Sciatic nerve (tissue), 2 donors: Measurements from ENCODE around the gene ALOX15B. TPM values are rescaled to one million over a fixed set of nuclear protein-coding genes. Genes with fewer than 3 reads are reported as not detected.
A peak's percentile ranks its signal among the peaks of the same experiment; 100 is the strongest.
"Not testable (repeated sequence)": the region's sequence is repeated elsewhere in the genome, so short reads cannot be mapped to it uniquely, and the experiment has no call there.

ENCODE experiments used
- ATAC-seq: fragments of 200-7000 bp; cut with Tn5 transposase; one replicate; pipeline ENCODE4 v1.9.1; 2020; ENCODE audit warnings: mild to moderate bottlenecking, moderate library complexity
- DNase-seq: peaks from one replicate; pipeline ENCODE4 v3.0.0-alpha.2; 2020; ENCODE audit warnings: low spot score
- intact Hi-C: fragments of 100-400 bp; cut with DNase I; formaldehyde crosslinking; loops from one replicate; pipeline ENCODE4 v1.14.2; 2022
- total RNA-seq: library from RNA; stranded (reverse); fragmentation: NEBNext Ultra II Directional; extraction: Animal tissue kit (Norgen Biotek cat#: 25700); gene quantifications from one replicate; pipeline ENCODE4 v1.2.1, GENCODE V29; 2021
- donor health status: DM: no; HTN: no; CAD: no.
- donor health status: DM: no; HTN: no; CAD: no.

Gene ALOX15B
- total RNA-seq, 1 donor from 2014 or later: not detected

- intact Hi-C loops: no loop called here
These were observed 26.7 kb upstream of the ALOX15B start for GRCh38 chr17:8012045-8012580.

DNA sequence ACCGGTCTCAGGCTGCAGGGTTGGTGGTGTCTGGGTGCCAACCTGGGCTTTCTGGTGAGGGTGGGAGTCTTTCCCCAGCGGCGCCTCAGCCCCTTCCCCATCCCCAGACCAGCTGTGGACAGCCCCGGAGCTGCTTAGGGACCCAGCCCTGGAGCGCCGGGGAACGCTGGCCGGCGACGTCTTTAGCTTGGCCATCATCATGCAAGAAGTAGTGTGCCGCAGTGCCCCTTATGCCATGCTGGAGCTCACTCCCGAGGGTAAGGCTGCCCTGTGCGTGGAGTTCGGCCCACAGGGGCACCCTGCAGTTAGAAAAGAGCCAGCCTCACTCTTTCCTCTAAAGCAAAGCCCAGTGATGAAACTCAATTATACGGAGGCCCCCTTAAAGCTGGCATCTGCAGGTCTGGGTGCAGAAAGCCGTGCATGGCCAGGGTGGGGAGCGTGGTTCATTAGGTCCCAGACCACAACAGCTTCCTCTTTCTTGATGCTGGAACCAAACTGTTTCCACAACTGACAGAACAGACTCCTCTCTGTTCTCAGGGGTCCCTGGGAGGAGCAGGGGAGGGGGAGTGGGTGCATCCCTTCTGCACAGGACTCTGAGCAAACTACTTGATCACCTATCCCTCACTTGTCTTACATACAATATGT is 25.7 kb upstream of the ALOX15B start:
- ATAC-seq: no peak
- DNase-seq: peak; percentile 48
- intact Hi-C loops: no loop called here

More at GRCh38 chr17:8012045-8012580, 26.7 kb upstream of the ALOX15B start:
- peak; percentile 18 for DNase-seq
- no peak for ATAC-seq

DNA sequence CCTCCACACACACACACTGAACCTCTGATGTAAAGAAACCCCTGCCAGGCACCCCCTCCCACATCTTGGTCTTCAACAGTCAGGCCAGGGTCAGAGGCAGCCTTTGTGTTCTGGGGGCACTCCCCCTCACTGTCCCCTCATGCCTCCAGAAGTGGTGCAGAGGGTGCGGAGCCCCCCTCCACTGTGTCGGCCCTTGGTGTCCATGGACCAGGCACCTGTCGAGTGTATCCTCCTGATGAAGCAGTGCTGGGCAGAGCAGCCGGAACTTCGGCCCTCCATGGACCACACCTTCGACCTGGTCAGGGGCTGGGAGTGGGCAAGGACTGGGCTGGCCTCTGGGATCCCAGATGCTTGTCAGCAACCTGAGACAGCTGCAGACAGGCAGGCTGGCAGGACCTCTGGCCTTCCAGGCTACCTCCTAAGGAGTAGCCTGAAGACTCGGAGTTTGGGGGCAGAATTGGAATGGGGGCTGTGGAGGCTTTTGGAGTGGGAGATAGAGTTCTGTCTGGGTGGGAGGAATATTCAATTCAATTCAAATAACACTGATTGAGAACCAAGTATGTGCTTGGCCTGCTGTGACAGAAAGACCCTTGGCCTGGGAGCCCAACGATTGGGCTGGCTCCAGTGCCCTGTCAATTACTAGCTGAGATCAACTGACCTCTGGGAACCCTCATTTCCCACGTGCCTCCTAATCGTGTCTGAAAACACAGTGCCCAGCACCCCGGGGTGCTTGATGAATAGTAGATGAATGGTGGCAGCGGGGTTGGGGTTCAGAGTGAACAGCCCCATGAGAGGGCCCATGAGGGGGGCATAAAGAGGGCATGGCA is 24.9 kb upstream of the ALOX15B start:
- DNase-seq (peak; percentile 47), ATAC-seq (no peak)
- intact Hi-C loops: no loop called here

DNA sequence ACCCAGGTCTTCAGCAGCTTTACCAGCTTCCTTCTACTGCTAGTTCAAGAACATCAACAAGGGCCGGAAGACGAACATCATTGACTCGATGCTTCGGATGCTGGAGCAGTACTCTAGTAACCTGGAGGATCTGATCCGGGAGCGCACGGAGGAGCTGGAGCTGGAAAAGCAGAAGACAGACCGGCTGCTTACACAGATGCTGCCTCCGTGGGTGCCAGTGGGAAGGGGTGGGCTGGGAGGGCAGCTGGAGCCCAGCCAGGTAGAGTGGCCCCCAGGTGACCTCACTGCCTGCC is 24.4 kb upstream of the ALOX15B start:
- intact Hi-C loops: no loop called here
- DNase-seq (no peak), ATAC-seq (no peak)

GRCh38 chr17:8015236-8015956 is 23.5 kb upstream of the ALOX15B start:
- DNase-seq: peak; percentile 48
- ATAC-seq: no peak
- intact Hi-C loops: no loop called here

- DNase-seq (peak; percentile 60), ATAC-seq (peak; percentile 9)
- intact Hi-C loops: no loop called here
These were observed 22.8 kb upstream of the ALOX15B start for GRCh38 chr17:8015957-8016631.

GRCh38 chr17:8016632-8017424 is 22.0 kb upstream of the ALOX15B start:
- intact Hi-C loops: no loop called here
- ATAC-seq: peak; percentile 79
- DNase-seq: peak; percentile 56

GRCh38 chr17:8018436-8018835 is 20.4 kb upstream of the ALOX15B start:
- intact Hi-C loops: no loop called here
- DNase-seq (peak; percentile 1), ATAC-seq (no peak)

DNA sequence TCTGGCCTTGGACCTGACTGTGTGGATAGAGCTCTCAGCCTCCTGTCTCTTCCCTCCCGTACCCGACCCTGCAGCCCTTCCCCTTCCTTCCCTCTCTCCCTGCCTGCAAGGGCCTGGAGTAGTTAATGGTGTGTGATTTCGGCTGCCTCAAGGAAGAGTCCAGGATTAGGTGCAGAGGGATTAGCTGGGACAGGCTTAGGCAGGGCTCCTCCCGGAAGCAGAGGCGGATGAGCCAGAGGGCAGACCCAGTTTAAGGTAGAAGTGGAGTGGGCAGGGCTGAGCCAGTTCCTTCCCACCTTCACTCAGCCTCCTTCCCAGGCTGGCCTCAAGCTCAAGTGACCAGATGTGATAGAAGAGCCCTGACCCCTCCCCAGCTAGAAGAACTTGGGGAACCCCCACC is 19.7 kb upstream of the ALOX15B start:
- ATAC-seq: no peak
- intact Hi-C loops: no loop called here
- DNase-seq: peak; percentile 34

- ATAC-seq: no peak
These were observed 18.9 kb upstream of the ALOX15B start for GRCh38 chr17:8019665-8020650.

GRCh38 chr17:8020776-8021564 is 17.9 kb upstream of the ALOX15B start:
- ATAC-seq: no peak
- peak; percentile 33 for DNase-seq
- intact Hi-C loops: no loop called here

More at GRCh38 chr17:8019665-8020650, 18.9 kb upstream of the ALOX15B start:
- intact Hi-C loops: no loop called here
- peak; percentile 48 for DNase-seq

GRCh38 chr17:8021565-8022359 is 17.1 kb upstream of the ALOX15B start:
- DNase-seq (peak; percentile 26), ATAC-seq (no peak)
- intact Hi-C loops: no loop called here

GRCh38 chr17:8022360-8023003 is 16.4 kb upstream of the ALOX15B start:
- intact Hi-C loops: no loop called here
- ATAC-seq (no peak), DNase-seq (no peak)

- intact Hi-C loops, ATAC-seq, DNase-seq: not testable (repeated sequence)
These were observed 14.7 kb upstream of the ALOX15B start for GRCh38 chr17:8024161-8024560.

- intact Hi-C loops: no loop called here
- DNase-seq (no peak), ATAC-seq (no peak)
These were observed 13.5 kb upstream of the ALOX15B start for GRCh38 chr17:8025176-8025911.
